GM12864 (cell line): Measurements from ENCODE around the gene GIN1.
A peak's percentile ranks its signal among the peaks of the same experiment; 100 is the strongest.

Source experiments
- DNase-seq: peaks from one replicate; pipeline ENCODE4 v3.0.0-alpha.2; 2011; ENCODE audit warnings: low read depth
- H3K4me3 ChIP-seq: 2 replicates; pipeline ENCODE4 v1.5.1; 2011; ENCODE audit warnings: mild to moderate bottlenecking, low read depth, low read length, control low read depth
- TF ChIP-seq, protein P1 (sequence below): IDR thresholded peaks from 2 replicates; pipeline ENCODE4 v1.5.1; 2011; ENCODE audit warnings: low read depth, mild to moderate bottlenecking, moderate library complexity, low read length, control low read depth, inconsistent platforms; ENCODE audit errors: missing control alignments

The GIN1 gene

DNA sequence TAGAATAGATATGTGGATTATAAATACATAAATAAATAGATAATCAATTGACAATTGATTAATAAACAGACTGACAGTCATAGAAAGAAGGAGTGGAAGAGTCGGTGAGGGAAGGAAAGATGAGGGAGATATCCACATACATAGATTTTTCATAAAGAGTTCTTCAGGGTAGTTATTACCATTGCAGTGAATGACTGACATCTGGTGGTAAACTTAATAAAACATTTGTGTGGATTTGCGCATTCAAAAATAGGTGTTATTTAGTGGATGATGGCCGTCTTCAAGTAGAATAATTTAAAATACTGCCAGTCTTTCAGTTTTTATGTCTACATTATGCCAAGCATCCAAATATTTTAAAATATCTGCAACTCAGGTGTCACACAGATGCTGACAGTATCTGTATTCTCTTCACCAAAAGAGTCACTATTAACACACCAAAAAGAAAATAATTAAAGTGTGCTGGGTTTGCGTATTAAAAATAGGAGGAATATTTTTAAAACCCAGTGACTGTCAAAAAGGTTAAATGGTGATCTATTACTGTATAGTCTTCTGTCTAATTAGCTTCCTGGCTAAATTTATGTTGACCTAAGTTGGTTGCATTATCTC lies 78.8 kb downstream of the GIN1 start:
- H3K4me3 ChIP-seq, result no peak overlapping the region
- TF ChIP-seq, protein P1, sequence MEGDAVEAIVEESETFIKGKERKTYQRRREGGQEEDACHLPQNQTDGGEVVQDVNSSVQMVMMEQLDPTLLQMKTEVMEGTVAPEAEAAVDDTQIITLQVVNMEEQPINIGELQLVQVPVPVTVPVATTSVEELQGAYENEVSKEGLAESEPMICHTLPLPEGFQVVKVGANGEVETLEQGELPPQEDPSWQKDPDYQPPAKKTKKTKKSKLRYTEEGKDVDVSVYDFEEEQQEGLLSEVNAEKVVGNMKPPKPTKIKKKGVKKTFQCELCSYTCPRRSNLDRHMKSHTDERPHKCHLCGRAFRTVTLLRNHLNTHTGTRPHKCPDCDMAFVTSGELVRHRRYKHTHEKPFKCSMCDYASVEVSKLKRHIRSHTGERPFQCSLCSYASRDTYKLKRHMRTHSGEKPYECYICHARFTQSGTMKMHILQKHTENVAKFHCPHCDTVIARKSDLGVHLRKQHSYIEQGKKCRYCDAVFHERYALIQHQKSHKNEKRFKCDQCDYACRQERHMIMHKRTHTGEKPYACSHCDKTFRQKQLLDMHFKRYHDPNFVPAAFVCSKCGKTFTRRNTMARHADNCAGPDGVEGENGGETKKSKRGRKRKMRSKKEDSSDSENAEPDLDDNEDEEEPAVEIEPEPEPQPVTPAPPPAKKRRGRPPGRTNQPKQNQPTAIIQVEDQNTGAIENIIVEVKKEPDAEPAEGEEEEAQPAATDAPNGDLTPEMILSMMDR, result peak; percentile 36
- no peak for DNase-seq

DNA sequence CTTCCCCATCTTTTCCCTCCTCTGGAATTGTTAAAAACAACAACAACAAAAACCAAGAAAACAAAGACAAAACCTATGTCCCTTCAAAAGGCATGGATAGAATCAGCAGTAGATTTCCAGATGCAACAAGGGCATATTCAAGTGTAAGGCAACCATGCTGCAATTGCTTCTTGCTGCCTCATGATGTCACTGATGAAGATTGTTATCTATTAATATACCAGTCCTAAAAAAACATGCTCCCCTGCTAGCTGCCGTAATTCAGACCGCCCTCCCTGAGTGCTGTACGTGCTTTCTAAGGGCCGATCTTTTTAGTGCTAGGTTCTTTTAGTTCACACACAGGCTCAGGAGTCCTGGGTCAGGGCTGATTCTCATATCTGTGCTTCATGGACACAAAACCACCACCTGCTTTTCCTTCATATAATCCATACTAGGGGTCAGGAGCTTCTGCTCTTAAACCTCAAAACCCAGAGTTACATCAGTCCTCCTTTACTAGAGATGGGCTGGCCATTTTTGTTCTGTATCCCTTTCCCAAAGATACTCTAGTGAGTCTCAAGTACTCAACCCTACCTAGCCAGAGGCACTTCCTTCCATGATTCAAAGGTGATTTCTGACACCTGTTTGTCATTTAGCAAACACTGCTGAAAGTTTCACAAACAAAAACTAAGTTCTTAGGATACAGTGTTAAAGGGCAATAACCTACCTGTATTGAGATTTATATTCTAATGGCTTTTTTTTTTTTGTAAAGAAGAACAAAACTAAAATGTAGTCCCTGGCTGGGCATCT lies 82.1 kb downstream of the GIN1 start:
- TF ChIP-seq, protein P1, result peak; percentile 31
- no peak for DNase-seq
- no peak overlapping the region; the same call in 1 of the 2 replicates for H3K4me3 ChIP-seq

DNA sequence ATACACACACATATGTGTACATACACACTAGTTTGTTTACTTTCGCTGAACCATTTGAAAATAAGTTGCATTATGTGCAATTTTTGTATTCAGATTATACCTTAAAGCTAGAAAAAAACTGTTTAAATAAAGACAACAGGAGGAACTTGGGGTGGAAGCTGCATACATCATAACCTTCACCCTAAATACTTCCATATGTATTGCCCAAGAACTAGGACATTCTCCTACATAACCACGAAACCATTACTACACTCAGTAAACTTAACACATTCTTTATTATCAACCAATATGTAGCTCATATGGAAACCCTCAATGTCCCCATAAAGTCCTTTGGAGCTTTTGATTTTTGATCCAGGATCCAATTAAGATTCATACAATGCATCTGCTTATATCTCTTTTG lies 83.3 kb downstream of the GIN1 start:
- TF ChIP-seq, protein P1, result no peak
- no peak for DNase-seq
- H3K4me3 ChIP-seq, result no peak overlapping the region
